ENCODE results near the gene CYTH1.

GRCh38 chr17:78802008-78802407 is 19.9 kb upstream of the CYTH1 start:
- no peak for TF ChIP-seq OSR1 (CRISPR knock-in tag; IDR thresholded peaks at IDR 0.05)
- TF ChIP-seq ZFP30 (CRISPR knock-in tag; IDR thresholded peaks at IDR 0.05), result no peak
- no peak for TF ChIP-seq PPARA (CRISPR knock-in tag; IDR thresholded peaks at IDR 0.05; ENCODE audit: borderline replicate concordance)
- no peak for TF ChIP-seq TCF4 (CRISPR knock-in tag; IDR thresholded peaks at IDR 0.05; ENCODE audit: borderline replicate concordance)
- TF ChIP-seq ISL1 (CRISPR knock-in tag; IDR thresholded peaks at IDR 0.05), result no peak
- TF ChIP-seq ZC3H10 (CRISPR knock-in tag; IDR thresholded peaks at IDR 0.05), result no peak
- no peak for TF ChIP-seq SNAI2 (CRISPR knock-in tag; IDR thresholded peaks at IDR 0.05)
- no peak for TF ChIP-seq RARB (CRISPR knock-in tag; IDR thresholded peaks at IDR 0.05)
- TF ChIP-seq, protein P1, sequence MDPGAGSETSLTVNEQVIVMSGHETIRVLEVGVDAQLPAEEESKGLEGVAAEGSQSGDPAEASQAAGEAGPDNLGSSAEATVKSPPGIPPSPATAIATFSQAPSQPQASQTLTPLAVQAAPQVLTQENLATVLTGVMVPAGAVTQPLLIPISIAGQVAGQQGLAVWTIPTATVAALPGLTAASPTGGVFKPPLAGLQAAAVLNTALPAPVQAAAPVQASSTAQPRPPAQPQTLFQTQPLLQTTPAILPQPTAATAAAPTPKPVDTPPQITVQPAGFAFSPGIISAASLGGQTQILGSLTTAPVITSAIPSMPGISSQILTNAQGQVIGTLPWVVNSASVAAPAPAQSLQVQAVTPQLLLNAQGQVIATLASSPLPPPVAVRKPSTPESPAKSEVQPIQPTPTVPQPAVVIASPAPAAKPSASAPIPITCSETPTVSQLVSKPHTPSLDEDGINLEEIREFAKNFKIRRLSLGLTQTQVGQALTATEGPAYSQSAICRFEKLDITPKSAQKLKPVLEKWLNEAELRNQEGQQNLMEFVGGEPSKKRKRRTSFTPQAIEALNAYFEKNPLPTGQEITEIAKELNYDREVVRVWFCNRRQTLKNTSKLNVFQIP (CRISPR knock-in tag; IDR thresholded peaks at IDR 0.05; ENCODE audit: borderline replicate concordance, low read depth), result no peak

All from SK-N-SH treated with all-trans-retinoic acid at 6 μM for 48 hours (cell line).